ACC112 (cell line): ENCODE results near the gene L2HGDH.

Experiments used
- H2AFZ ChIP-seq: fragments of 200-600 bp; sonication (generic); one replicate; pipeline ENCODE4 v1.6.0; 2017; ENCODE audit warnings: antibody characterized with exemption, low read length; ENCODE audit not compliant: unreplicated experiment
- H3K27ac ChIP-seq: fragments of 200-600 bp; sonication (generic); 2 replicates; pipeline ENCODE4 v1.5.1; 2014; ENCODE audit warnings: low read depth, mild to moderate bottlenecking, antibody characterized with exemption, low read length, moderate library complexity
- H3K27me3 ChIP-seq: fragments of 200-600 bp; sonication (generic); 2 replicates; pipeline ENCODE4 v1.6.1; 2014; ENCODE audit warnings: mild to moderate bottlenecking, antibody characterized with exemption, low read length, moderate library complexity, mixed read lengths; ENCODE audit not compliant: insufficient read depth
- H3K36me3 ChIP-seq: fragments of 200-600 bp; sonication (generic); 2 replicates; pipeline ENCODE4 v1.6.1; 2016; ENCODE audit warnings: mild to moderate bottlenecking, antibody characterized with exemption, low read length, moderate library complexity, mixed read lengths; ENCODE audit not compliant: insufficient read depth
- H3K4me1 ChIP-seq: fragments of 200-600 bp; sonication (generic); one replicate; pipeline ENCODE4 v1.6.1; 2016; ENCODE audit warnings: low read length, mixed read lengths; ENCODE audit not compliant: insufficient read depth, unreplicated experiment, control insufficient read depth
- H3K4me3 ChIP-seq: fragments of 200-600 bp; sonication (generic); 2 replicates; pipeline ENCODE4 v1.5.1; 2014; ENCODE audit warnings: mild to moderate bottlenecking, low read depth, low read length
- H3K79me2 ChIP-seq: fragments of 200-600 bp; sonication (generic); one replicate; pipeline ENCODE4 v1.6.0; 2016; ENCODE audit warnings: low read length; ENCODE audit not compliant: control insufficient read depth, unreplicated experiment, insufficient read depth

L2HGDH gene

GRCh38 chr14:50352584-50352983 lies 40.6 kb upstream of the L2HGDH start:
- Histone ChIP-seq H2AFZ (no peak overlapping the region), H3K27ac (no peak overlapping the region), H3K36me3 (peaks cover 13% of the 10 kb centered on the region; the same call in 1 of the 2 replicates), H3K4me3 (no peak overlapping the region), H3K79me2 (no peaks in the 10 kb centered on the region), H3K4me1 (peaks cover 18% of the 10 kb centered on the region), H3K27me3 (no peaks in the 10 kb centered on the region)

GRCh38 chr14:50350975-50351374 lies 38.9 kb upstream of the L2HGDH start:
- no peak overlapping the region for H2AFZ ChIP-seq
- H3K27me3 ChIP-seq: no peaks in the 10 kb centered on the region
- no peaks in the 10 kb centered on the region for H3K79me2 ChIP-seq
- peaks cover 25% of the 10 kb centered on the region for H3K4me1 ChIP-seq
- no peak overlapping the region for H3K4me3 ChIP-seq
- H3K36me3 ChIP-seq: 0 out of 2 replicates have a peak, but pooled peaks cover under 1% of the 10 kb centered on the region
- no peak overlapping the region for H3K27ac ChIP-seq

GRCh38 chr14:50348933-50349332 lies 36.9 kb upstream of the L2HGDH start:
- no peak overlapping the region for H3K27ac ChIP-seq
- no peaks in the 10 kb centered on the region for H3K79me2 ChIP-seq
- H3K4me3 ChIP-seq: no peak overlapping the region
- H3K27me3 ChIP-seq: no peaks in the 10 kb centered on the region
- peaks cover 39% of the 10 kb centered on the region for H3K4me1 ChIP-seq
- no peak overlapping the region for H2AFZ ChIP-seq
- no peaks in the 10 kb centered on the region for H3K36me3 ChIP-seq

GRCh38 chr14:50347521-50347920 lies 35.5 kb upstream of the L2HGDH start:
- Histone ChIP-seq H3K79me2 (no peaks in the 10 kb centered on the region), H3K36me3 (no peaks in the 10 kb centered on the region), H3K4me3 (no peak overlapping the region), H2AFZ (peak overlapping the region; percentile 28), H3K4me1 (peaks cover 50% of the 10 kb centered on the region), H3K27me3 (no peaks in the 10 kb centered on the region), H3K27ac (peak overlapping the region; percentile 50)

- H3K27ac ChIP-seq: no peak overlapping the region
- H3K79me2 ChIP-seq: no peaks in the 10 kb centered on the region
- H3K4me1 ChIP-seq: peaks cover 50% of the 10 kb centered on the region
- no peaks in the 10 kb centered on the region for H3K27me3 ChIP-seq
- no peaks in the 10 kb centered on the region for H3K36me3 ChIP-seq
- no peak overlapping the region for H3K4me3 ChIP-seq
- no peak overlapping the region for H2AFZ ChIP-seq
Measured at GRCh38 chr14:50345846-50346422, 33.9 kb upstream of the L2HGDH start.

- H3K36me3 ChIP-seq: no peaks in the 10 kb centered on the region
- H3K79me2 ChIP-seq: no peaks in the 10 kb centered on the region
- peaks cover 47% of the 10 kb centered on the region for H3K4me1 ChIP-seq
- H3K27ac ChIP-seq: peak overlapping the region; percentile 59
- H3K4me3 ChIP-seq: no peak overlapping the region
- no peaks in the 10 kb centered on the region for H3K27me3 ChIP-seq
- no peak overlapping the region for H2AFZ ChIP-seq
Measured at GRCh38 chr14:50344876-50345563, 33.0 kb upstream of the L2HGDH start.

- peaks cover 47% of the 10 kb centered on the region for H3K4me1 ChIP-seq
- no peaks in the 10 kb centered on the region for H3K27me3 ChIP-seq
- peak overlapping the region; percentile 59; the same call in 1 of the 2 replicates for H3K27ac ChIP-seq
- H3K36me3 ChIP-seq: no peaks in the 10 kb centered on the region
- H3K79me2 ChIP-seq: no peaks in the 10 kb centered on the region
- H2AFZ ChIP-seq: no peak overlapping the region
- no peak overlapping the region for H3K4me3 ChIP-seq
Measured at GRCh38 chr14:50344116-50344775, 32.2 kb upstream of the L2HGDH start.

- no peaks in the 10 kb centered on the region for H3K36me3 ChIP-seq
- peaks cover 43% of the 10 kb centered on the region for H3K4me1 ChIP-seq
- no peaks in the 10 kb centered on the region for H3K27me3 ChIP-seq
- peak overlapping the region; percentile 45; the same call in 1 of the 2 replicates for H3K27ac ChIP-seq
- H3K4me3 ChIP-seq: no peak overlapping the region
- H3K79me2 ChIP-seq: no peaks in the 10 kb centered on the region
- H2AFZ ChIP-seq: no peak overlapping the region
Measured at GRCh38 chr14:50343434-50343833, 31.4 kb upstream of the L2HGDH start.

GRCh38 chr14:50342221-50343078 lies 30.4 kb upstream of the L2HGDH start:
- Histone ChIP-seq H3K4me1 (peaks cover 35% of the 10 kb centered on the region), H3K36me3 (no peaks in the 10 kb centered on the region), H3K4me3 (peak overlapping the region; percentile 67), H3K79me2 (no peaks in the 10 kb centered on the region), H3K27ac (peak overlapping the region; percentile 45), H3K27me3 (no peaks in the 10 kb centered on the region), H2AFZ (peak overlapping the region; percentile 6)

GRCh38 chr14:50340963-50341362 lies 28.9 kb upstream of the L2HGDH start:
- no peaks in the 10 kb centered on the region for H3K36me3 ChIP-seq
- no peak overlapping the region for H3K27ac ChIP-seq
- no peaks in the 10 kb centered on the region for H3K79me2 ChIP-seq
- H3K4me3 ChIP-seq: no peak overlapping the region
- H3K4me1 ChIP-seq: peaks cover 36% of the 10 kb centered on the region
- no peaks in the 10 kb centered on the region for H3K27me3 ChIP-seq
- no peak overlapping the region for H2AFZ ChIP-seq
